GM12873 (cell line): Measurements from ENCODE around the gene TMEM25.

ENCODE experiments used
- CTCF ChIP-seq: IDR thresholded peaks from 2 replicates; pipeline ENCODE4 v1.5.1; 2012; ENCODE audit warnings: low read depth, mild to moderate bottlenecking, moderate library complexity, low read length, control low read depth; ENCODE audit not compliant: insufficient read depth; ENCODE audit errors: missing control alignments

TMEM25 gene

GRCh38 chr11:118527109-118527508 lies 3.9 kb upstream of the TMEM25 start, which contains the start of gene TTC36:
TTC36 (plus strand) TSS chr11:118527474; CDS start chr11:118527495, 21 bp downstream.
- no peak for TF ChIP-seq CTCF

GRCh38 chr11:118528511-118528910 lies 2.5 kb upstream of the TMEM25 start:
- TF ChIP-seq CTCF, result no peak

GRCh38 chr11:118529584-118530175 lies 1.3 kb upstream of the TMEM25 start:
- TF ChIP-seq CTCF, result no peak

- TF ChIP-seq CTCF, result no peak
Measured at GRCh38 chr11:118530180-118530682, 761 bp upstream of the TMEM25 start.

GRCh38 chr11:118531597-118532084 lies 649 bp downstream of the TMEM25 start:
- TF ChIP-seq CTCF, result no peak

- no peak for TF ChIP-seq CTCF
Measured at GRCh38 chr11:118532091-118532490, 1.1 kb downstream of the TMEM25 start.

- TF ChIP-seq CTCF, result no peak
Measured at GRCh38 chr11:118532852-118533768, 2.1 kb downstream of the TMEM25 start.
